Hematopoietic multipotent progenitor cell (in vitro differentiated cells): Measurements from ENCODE around the gene RPS27. TPM values are rescaled to one million over a fixed set of nuclear protein-coding genes. Genes with fewer than 3 reads are reported as not detected.
A peak's percentile ranks its signal among the peaks of the same experiment; 100 is the strongest.
"Not testable (repeated sequence)": the region's sequence is repeated elsewhere in the genome, so short reads cannot be mapped to it uniquely, and the experiment has no call there.

Experiments
- DNase-seq, 3 donors: peaks; one replicate each; pipeline ENCODE4 v3.0.0-alpha.2; 2011 to 2015; ENCODE audit warnings: low read depth in 2 of 3, low spot score in 2 of 3
- total RNA-seq: library from RNA; depleted of rRNA; stranded (reverse); fragments of >200 nt; gene quantifications from one replicate; pipeline ENCODE4 v1.2.3, GENCODE V29; 2012

RPS27 gene
- total RNA-seq, 1 donor: 2,372 TPM

GRCh38 chr1:153960206-153960605 lies 30.4 kb upstream of the RPS27 start:
- no peak for DNase-seq

DNA sequence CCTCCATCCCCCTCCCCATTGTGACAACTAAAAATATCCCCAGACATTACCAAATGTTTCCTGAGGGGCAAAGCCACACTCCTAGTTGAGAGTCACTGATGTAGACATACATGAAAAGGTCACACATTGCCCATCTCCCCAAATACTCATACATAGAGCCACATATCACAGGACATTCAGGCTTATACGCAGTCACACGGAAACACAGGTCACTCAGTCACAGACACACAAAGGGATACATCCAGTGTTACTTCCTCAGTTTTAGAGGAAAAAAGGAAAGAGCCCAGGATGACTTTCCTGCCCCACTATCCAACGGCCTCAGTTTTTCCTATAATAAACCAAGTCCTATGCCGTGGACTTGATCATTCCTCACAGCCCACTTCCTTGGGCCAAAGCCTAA lies 29.1 kb upstream of the RPS27 start:
- no peak for DNase-seq

DNA sequence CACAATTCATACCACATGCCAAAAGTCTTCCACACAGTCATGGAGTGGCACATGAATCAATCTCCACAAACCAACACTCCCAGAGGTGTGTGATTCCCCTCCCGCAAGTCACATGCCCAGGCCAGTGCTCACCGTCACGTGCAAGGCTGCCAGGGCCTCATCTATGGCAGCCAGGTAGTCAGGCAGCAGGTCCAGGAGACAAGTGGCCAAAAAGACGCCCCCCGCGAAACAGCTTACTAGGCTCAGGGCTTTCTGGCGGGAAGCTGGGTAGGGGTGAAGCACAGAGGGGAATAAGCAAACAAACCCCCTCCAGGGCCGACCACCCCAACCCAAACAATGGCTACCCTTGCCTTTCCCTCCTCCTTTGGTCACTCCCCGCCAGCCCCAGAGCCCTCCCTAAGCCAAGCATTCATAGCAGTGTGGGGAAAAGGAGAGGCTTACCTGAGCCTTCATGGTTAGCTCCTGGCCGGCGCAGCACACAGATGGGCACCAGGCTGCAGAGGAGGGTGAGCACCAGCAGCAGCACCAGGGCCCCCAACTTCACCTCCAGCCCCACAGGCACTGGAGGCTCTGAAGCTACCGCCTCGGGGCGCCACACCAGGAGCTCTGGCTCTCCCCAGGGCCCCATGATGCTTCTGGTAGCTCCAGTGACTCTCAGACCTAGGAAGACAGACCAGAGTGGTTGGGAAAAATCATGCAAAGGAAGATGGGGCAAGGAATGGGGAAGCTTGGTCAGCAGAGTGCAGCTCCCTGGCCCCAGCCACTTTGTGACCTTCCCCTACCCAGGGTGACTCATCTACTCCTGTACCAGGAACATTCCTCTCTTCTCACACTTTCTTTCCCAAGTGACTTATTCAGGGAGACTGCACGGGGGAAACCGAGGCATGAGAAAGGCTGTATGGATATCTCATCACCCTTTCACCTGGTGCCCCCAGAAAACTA lies 28.2 kb upstream of the RPS27 start:
- DNase-seq: no peak

GRCh38 chr1:153963030-153963849 lies 27.3 kb upstream of the RPS27 start, which contains the start of gene SLC39A1:
Gene SLC39A1, minus strand, starts transcription at chr1:153963537. Its CDS starts 822 bp downstream, at chr1:153962715.
- DNase-seq: peak; percentile 77 to 94 (median 90)

GRCh38 chr1:153963850-153964331 lies 26.7 kb upstream of the RPS27 start:
- DNase-seq: no peak

GRCh38 chr1:153967107-153967999 lies 23.2 kb upstream of the RPS27 start, which contains the start of gene CREB3L4:
Gene CREB3L4, plus strand, starts transcription at chr1:153967902. Its CDS starts 624 bp downstream, at chr1:153968526.
- peak; percentile 69 to 99 (median 95) for DNase-seq

DNA sequence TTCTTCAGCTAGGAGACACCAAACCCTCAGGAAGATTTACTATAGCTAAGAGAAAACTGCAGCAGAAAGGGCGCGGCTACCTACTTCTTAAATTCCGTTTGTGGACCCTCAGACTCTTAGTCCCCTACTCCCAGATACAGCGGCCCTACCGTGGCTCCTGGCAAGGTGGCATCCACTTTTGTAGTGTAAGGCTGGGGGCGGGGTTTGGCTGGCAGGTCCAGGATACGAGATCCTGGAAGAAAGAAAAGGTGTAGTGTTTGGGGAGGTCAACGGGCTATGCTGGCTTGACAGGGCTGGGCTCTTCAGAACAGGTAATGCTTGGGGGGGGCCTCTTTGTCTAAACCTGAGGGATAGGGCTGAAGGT lies 22.6 kb upstream of the RPS27 start:
- no peak for DNase-seq

GRCh38 chr1:153968408-153968807 lies 22.2 kb upstream of the RPS27 start:
- DNase-seq: no peak

DNA sequence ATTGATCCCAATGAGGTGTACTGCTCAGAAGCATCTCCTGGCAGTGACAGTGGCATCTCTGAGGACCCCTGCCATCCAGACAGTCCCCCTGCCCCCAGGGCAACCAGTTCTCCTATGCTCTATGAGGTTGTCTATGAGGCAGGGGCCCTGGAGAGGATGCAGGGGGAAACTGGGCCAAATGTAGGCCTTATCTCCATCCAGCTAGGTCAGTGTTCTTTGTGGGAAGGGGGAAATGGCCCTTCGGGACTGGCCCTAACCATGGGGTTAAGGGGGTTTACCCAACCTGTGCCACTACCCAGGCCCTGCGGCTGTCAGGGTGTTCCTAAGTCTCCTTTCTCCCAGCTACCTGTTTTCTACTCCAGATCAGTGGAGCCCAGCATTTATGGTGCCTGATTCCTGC lies 21.6 kb upstream of the RPS27 start:
- DNase-seq: no peak

DNA sequence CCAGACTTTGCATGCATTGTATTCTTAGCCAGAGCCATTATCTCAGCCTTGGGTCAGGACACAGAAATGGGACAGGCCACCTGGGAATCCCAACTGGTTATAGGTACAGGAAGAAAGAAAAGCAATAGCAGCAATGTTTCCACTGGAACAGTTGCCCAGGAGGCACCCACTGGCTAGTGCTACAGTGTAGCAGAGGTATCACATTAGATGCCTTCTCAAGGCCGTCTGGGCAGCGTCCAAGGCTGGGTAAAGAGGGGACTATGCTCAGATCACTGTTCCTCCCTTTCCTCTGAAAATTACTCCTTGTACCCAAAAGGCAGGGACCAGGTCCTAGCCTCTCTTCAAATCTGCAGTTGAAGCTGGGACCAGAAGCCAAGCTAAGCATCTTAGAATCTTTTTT lies 20.2 kb upstream of the RPS27 start:
- no peak for DNase-seq

DNA sequence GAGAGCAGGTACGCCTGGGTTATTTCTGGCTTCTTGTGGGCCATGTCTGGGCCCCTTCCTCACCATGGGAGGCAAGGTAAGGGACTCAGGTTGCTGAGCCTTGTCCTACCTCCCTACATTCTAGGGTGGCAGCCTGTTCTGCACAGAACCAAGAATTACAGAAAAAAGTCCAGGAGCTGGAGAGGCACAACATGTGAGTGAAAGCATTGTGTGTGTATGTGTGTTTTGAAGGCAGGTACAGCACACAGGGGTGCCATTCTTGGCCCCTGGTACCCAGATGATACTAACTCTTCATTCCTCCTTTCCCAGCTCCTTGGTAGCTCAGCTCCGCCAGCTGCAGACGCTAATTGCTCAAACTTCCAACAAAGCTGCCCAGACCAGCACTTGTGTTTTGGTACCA lies 17.5 kb upstream of the RPS27 start:
- no peak for DNase-seq

GRCh38 chr1:153973525-153973924 lies 17.0 kb upstream of the RPS27 start:
- DNase-seq: no peak

- DNase-seq: no peak
Measured at GRCh38 chr1:153976819-153977249, 13.7 kb upstream of the RPS27 start.

- peak in 2 of 3 donors; percentile 82 to 84 for DNase-seq
Measured at GRCh38 chr1:153977250-153978240, 13.0 kb upstream of the RPS27 start, which contains the start of gene JTB. Gene JTB, minus strand, starts transcription at chr1:153977674. Its CDS starts 422 bp downstream, at chr1:153977252.

DNA sequence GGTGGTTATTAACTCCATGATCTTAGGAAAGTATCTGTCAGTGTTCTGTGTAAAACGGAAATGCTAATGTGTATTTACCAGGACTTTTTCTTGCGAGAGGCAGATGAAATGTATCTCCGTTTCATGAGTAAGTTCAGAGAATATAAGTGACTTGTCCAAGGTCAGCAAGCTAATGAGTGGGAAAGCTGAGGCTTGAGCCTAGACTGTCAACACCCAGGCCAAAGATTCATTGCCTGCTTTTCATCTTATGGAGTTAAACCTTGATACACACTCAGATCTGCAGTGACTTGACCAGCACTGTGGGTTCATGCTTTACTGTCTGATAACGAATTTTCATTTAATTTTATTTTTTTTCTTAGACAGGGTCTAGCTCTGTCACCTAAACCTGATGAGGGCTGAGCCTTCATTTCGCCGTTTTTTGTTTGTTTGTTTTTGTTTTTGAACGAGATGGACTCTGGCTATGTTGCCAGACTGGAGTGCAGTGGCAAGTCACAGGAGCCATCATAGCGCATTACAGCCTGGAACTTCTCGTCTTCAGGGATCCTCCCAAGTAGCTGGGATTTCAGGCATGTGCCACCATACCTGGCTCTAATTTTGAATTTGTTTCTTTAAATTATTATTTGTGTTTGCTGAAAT lies 12.2 kb upstream of the RPS27 start:
- DNase-seq: no peak

DNA sequence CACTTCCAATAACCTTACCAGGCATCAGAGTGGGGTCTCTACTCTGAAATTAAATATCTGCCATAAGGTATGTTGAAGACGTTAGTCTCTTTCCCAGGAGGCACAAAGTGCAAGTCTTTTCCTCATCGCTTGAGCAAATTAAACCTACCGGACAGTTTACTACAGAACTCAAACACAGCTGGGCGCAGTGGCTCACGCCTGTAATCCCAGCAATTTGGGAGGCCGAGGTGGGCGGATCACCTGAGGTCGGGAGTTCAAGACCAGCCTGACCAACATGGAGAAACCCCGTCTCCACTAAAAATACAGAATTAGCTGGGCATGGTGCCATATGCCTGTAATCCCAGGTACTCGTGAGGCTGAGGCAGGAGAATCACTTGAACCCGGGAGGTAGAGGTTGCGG lies 11.5 kb upstream of the RPS27 start:
- not testable (repeated sequence) for DNase-seq

- DNase-seq: not testable (repeated sequence)
Measured at GRCh38 chr1:153981735-153982134, 8.8 kb upstream of the RPS27 start.

DNA sequence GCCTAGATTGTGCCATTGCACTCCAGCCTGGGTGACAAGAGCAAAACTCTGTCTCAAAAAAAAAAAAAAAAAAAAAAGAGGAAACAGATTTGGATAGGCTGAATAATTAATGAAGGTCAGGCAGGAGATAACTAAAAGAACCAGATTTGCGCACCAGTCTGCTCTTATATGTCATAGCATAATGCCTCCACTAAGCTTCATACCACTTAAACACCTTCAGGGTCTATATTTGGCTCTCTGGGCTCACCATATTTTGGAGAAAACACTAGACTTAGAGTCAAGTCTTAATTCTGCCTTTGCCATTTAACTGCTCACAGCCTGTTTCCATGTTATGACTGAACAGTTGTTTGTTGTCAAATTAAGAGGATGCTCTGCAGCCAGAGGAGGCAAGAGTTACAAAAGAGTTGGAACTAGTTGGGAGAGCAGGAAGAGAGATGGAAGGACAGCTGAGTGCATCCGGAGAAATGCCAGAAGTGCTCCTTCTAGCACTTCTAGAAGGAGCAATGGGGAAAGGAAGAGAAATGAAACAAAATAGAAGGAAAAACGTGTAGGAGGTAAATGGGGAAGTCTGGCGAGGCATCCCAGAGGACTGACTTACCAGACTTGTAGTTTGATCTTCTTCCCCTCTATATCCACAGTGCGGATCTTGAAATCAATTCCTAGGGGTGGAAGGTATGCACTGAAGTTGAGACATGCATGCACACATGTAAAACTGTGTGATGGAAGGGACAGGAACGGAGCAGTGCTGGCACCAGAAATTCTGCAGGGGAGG lies 6.3 kb upstream of the RPS27 start:
- no peak for DNase-seq
